GM12892 (cell line): ENCODE data around the gene UPP2.
A peak's percentile ranks its signal among the peaks of the same experiment; 100 is the strongest.

Experiments
- DNase-seq: peaks from one replicate; pipeline ENCODE4 v3.0.0; 2011; ENCODE audit not compliant: insufficient read length
- FAIRE-seq: peaks from 2 replicates; lab custom pipeline; 2011; peaks lifted over from hg19 to GRCh38; lab: Jason Lieb, UNC
- POLR2A ChIP-seq: IDR thresholded peaks from 2 replicates; pipeline ENCODE4 v1.6.1; 2011; ENCODE audit warnings: low read depth, low read length, control low read depth
- POLR2AphosphoS5 ChIP-seq: IDR thresholded peaks from 2 replicates; pipeline ENCODE4 v1.6.1; 2011; ENCODE audit warnings: low read depth, low read length, control low read depth
- TAF1 ChIP-seq: IDR thresholded peaks from 2 replicates; pipeline ENCODE4 v1.6.1; 2011; ENCODE audit warnings: low read depth, mild to moderate bottlenecking, control low read depth, low read length, borderline replicate concordance

The UPP2 gene

GRCh38 chr2:158172719-158173118 lies 71.0 kb downstream of the UPP2 start:
- DNase-seq, result no peak
- no peak for FAIRE-seq

GRCh38 chr2:158174495-158174894 lies 72.8 kb downstream of the UPP2 start:
- no peak for DNase-seq
- TF ChIP-seq TAF1 (no peak), POLR2AphosphoS5 (no peak), POLR2A (no peak)
- FAIRE-seq, result no peak

More at GRCh38 chr2:158172719-158173118, 71.0 kb downstream of the UPP2 start:
- no peak for TF ChIP-seq POLR2A
- no peak for TF ChIP-seq TAF1
- no peak for TF ChIP-seq POLR2AphosphoS5

- TF ChIP-seq POLR2A (no peak), POLR2AphosphoS5 (no peak), TAF1 (no peak)
- FAIRE-seq (no peak), DNase-seq (no peak)
These were observed 73.3 kb downstream of the UPP2 start for GRCh38 chr2:158174956-158175355.

- TF ChIP-seq POLR2A, result no peak
- TF ChIP-seq POLR2AphosphoS5, result no peak
- no peak for TF ChIP-seq TAF1
- FAIRE-seq (no peak), DNase-seq (no peak)
These were observed 77.0 kb downstream of the UPP2 start for GRCh38 chr2:158178646-158179045.

- FAIRE-seq, result peak; percentile 17
- TF ChIP-seq POLR2AphosphoS5 (no peak), POLR2A (no peak), TAF1 (no peak)
- DNase-seq, result no peak
These were observed 78.0 kb downstream of the UPP2 start for GRCh38 chr2:158179660-158180059.

- TF ChIP-seq TAF1, result no peak
- FAIRE-seq (no peak), DNase-seq (no peak)
These were observed 79.5 kb downstream of the UPP2 start for GRCh38 chr2:158181171-158181570.

GRCh38 chr2:158182676-158183295 lies 81.1 kb downstream of the UPP2 start:
- FAIRE-seq (no peak), DNase-seq (no peak)
- TF ChIP-seq TAF1 (no peak), POLR2A (no peak), POLR2AphosphoS5 (no peak)

GRCh38 chr2:158184001-158184400 lies 82.3 kb downstream of the UPP2 start:
- TF ChIP-seq POLR2AphosphoS5, result no peak
- FAIRE-seq, result no peak
- DNase-seq, result no peak

- DNase-seq, result no peak
- TF ChIP-seq POLR2A, result no peak
- no peak for TF ChIP-seq POLR2AphosphoS5
- TF ChIP-seq TAF1, result no peak
- no peak for FAIRE-seq
These were observed 83.1 kb downstream of the UPP2 start for GRCh38 chr2:158184556-158185343.
